Measurements from ENCODE around the gene SPTBN4.

Gene SPTBN4

DNA sequence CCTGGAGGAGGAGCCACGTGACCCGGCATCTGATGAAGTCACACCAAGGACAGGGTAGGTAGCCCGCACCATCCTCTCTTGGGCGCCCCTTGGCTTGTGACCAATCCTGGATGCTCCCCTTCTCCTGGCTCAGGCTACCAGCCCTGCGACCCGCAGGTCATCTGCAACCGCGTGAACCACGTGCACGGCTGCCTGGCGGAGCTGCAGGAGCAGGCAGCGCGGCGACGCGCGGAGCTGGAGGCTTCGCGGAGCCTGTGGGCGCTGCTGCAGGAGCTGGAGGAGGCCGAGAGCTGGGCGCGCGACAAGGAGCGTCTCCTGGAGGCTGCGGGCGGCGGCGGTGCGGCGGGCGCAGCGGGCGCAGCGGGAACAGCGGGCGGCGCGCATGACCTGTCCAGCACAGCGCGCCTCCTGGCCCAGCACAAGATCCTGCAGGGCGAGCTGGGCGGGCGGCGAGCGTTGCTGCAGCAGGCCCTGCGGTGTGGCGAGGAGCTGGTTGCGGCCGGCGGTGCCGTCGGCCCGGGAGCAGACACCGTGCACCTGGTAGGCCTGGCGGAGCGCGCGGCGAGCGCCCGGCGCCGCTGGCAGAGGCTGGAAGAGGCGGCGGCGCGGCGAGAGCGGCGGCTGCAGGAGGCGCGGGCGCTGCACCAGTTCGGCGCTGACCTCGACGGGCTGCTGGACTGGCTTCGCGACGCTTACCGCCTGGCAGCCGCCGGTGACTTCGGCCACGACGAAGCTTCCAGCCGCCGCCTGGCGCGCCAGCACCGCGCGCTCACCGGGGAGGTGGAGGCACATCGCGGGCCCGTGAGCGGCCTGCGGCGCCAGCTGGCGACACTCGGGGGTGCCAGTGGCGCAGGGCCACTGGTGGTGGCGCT lies 45.9 kb downstream of the SPTBN4 start:
- Histone ChIP-seq H4K20me1 (ENCODE audit: insufficient read depth) (no peaks in the 10 kb centered on the region), H3K4me1 (ENCODE audit: low read depth, poor library complexity, severe bottlenecking) (no peaks in the 10 kb centered on the region), H2AFZ (ENCODE audit: low read depth) (no peak overlapping the region), H3K27me3 (ENCODE audit: insufficient read depth, low read depth) (peaks cover 9% of the 10 kb centered on the region; the same call in 1 of the 2 replicates), H3K79me2 (ENCODE audit: insufficient read depth, low read depth) (no peaks in the 10 kb centered on the region), H3K36me3 (ENCODE audit: insufficient read depth) (no peaks in the 10 kb centered on the region), H3K27ac (no peak overlapping the region), H3K9ac (no peak overlapping the region), H3K4me2 (no peak overlapping the region), H3K4me3 (IDR thresholded peaks at IDR 0.05; ENCODE audit: insufficient read depth, low read depth, low read length) (no peak overlapping the region)
- TF ChIP-seq, protein P1, sequence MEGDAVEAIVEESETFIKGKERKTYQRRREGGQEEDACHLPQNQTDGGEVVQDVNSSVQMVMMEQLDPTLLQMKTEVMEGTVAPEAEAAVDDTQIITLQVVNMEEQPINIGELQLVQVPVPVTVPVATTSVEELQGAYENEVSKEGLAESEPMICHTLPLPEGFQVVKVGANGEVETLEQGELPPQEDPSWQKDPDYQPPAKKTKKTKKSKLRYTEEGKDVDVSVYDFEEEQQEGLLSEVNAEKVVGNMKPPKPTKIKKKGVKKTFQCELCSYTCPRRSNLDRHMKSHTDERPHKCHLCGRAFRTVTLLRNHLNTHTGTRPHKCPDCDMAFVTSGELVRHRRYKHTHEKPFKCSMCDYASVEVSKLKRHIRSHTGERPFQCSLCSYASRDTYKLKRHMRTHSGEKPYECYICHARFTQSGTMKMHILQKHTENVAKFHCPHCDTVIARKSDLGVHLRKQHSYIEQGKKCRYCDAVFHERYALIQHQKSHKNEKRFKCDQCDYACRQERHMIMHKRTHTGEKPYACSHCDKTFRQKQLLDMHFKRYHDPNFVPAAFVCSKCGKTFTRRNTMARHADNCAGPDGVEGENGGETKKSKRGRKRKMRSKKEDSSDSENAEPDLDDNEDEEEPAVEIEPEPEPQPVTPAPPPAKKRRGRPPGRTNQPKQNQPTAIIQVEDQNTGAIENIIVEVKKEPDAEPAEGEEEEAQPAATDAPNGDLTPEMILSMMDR (conservative IDR thresholded peaks at IDR 0.05; ENCODE audit: low read depth, low read length), result no peak

DNA sequence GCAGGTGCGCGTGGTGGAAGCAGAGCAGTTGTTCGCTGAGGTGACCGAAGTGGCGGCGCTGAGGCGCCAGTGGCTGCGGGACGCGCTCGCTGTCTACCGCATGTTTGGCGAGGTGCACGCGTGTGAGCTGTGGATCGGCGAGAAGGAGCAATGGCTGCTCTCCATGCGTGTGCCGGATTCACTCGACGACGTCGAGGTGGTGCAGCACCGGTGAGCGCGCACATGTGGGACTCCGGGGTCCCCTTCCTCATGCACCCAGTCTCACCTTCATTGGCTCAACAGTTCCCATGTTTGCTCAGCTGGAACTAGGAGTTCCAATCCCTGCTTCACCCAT lies 46.5 kb downstream of the SPTBN4 start:
- no peak overlapping the region for H3K27ac ChIP-seq
- H3K4me2 ChIP-seq, result no peak overlapping the region
- no peak overlapping the region for H3K4me3 ChIP-seq (IDR thresholded peaks at IDR 0.05; ENCODE audit: insufficient read depth, low read depth, low read length)
- no peaks in the 10 kb centered on the region for H3K4me1 ChIP-seq (ENCODE audit: low read depth, poor library complexity, severe bottlenecking)
- H3K27me3 ChIP-seq (ENCODE audit: insufficient read depth, low read depth), result peaks cover 9% of the 10 kb centered on the region; the same call in 1 of the 2 replicates
- H2AFZ ChIP-seq (ENCODE audit: low read depth), result no peak overlapping the region
- TF ChIP-seq, protein P1 (conservative IDR thresholded peaks at IDR 0.05; ENCODE audit: low read depth, low read length), result no peak
- H4K20me1 ChIP-seq (ENCODE audit: insufficient read depth), result no peaks in the 10 kb centered on the region
- H3K36me3 ChIP-seq (ENCODE audit: insufficient read depth), result no peaks in the 10 kb centered on the region
- no peak overlapping the region for H3K9ac ChIP-seq
- H3K79me2 ChIP-seq (ENCODE audit: insufficient read depth, low read depth), result no peaks in the 10 kb centered on the region

DNA sequence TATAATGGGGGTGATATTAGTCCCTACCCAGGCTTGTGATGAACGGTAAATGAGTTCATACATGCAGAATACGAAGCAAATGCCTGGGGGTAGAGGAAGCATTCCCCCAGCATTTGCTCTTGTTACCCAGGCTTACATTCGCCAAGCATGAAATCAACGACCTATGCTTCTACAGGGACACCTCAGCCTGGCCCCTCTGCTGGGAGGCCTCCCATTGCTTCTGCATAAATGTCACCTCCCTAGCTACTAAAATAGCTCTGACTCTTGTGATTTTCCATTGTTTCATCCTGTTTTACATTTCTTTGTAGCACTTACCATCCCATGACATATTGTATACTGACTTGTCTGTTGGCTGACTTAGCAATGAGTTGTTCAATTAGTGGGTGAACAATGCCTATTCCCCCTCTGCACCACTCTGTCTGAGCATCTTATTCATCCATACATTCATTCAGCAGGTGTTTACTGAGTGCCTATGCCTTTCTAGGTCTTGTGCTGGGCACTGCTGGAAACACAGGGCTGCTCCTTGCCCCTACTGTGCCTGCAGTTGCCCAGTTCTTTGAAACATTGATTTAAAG lies 47.0 kb downstream of the SPTBN4 start:
- H2AFZ ChIP-seq (ENCODE audit: low read depth), result no peak overlapping the region
- TF ChIP-seq, protein P1 (conservative IDR thresholded peaks at IDR 0.05; ENCODE audit: low read depth, low read length), result no peak
- no peak overlapping the region for H3K9ac ChIP-seq
- no peak overlapping the region for H3K27ac ChIP-seq
- H3K79me2 ChIP-seq (ENCODE audit: insufficient read depth, low read depth), result no peaks in the 10 kb centered on the region
- peaks cover 9% of the 10 kb centered on the region; the same call in 1 of the 2 replicates for H3K27me3 ChIP-seq (ENCODE audit: insufficient read depth, low read depth)
- H3K36me3 ChIP-seq (ENCODE audit: insufficient read depth), result no peaks in the 10 kb centered on the region
- no peaks in the 10 kb centered on the region for H4K20me1 ChIP-seq (ENCODE audit: insufficient read depth)
- no peaks in the 10 kb centered on the region for H3K4me1 ChIP-seq (ENCODE audit: low read depth, poor library complexity, severe bottlenecking)
- no peak overlapping the region for H3K4me3 ChIP-seq (IDR thresholded peaks at IDR 0.05; ENCODE audit: insufficient read depth, low read depth, low read length)
- H3K4me2 ChIP-seq, result no peak overlapping the region

DNA sequence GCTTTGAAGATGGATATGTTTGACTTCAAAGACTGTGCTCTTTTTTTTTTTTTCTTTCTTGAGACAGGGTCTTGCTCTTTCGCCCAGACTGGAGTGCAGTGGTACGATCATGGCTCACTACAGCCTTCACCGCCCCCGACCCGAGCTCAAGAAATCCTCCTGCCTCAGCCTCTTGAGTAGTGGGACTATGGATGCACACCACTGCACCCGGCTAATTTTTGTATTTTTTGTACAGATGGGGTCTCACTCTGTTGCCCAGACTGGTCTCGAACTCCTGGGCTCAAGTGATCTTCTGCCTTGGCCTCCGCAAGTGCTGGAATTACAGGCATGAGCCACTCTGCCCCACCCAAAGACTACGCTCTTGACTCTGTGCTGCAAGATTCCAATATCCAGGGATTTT lies 50.4 kb downstream of the SPTBN4 start:
- H2AFZ ChIP-seq (ENCODE audit: low read depth), result no peak overlapping the region
- no peak overlapping the region for H3K4me3 ChIP-seq (IDR thresholded peaks at IDR 0.05; ENCODE audit: insufficient read depth, low read depth, low read length)
- H3K27ac ChIP-seq, result no peak overlapping the region
- H3K27me3 ChIP-seq (ENCODE audit: insufficient read depth, low read depth), result no peaks in the 10 kb centered on the region; the same call in 1 of the 2 replicates
- no peak overlapping the region for H3K9ac ChIP-seq
- no peaks in the 10 kb centered on the region for H4K20me1 ChIP-seq (ENCODE audit: insufficient read depth)
- TF ChIP-seq, protein P1 (conservative IDR thresholded peaks at IDR 0.05; ENCODE audit: low read depth, low read length), result no peak
- H3K4me2 ChIP-seq, result no peak overlapping the region
- no peaks in the 10 kb centered on the region for H3K79me2 ChIP-seq (ENCODE audit: insufficient read depth, low read depth)
- no peaks in the 10 kb centered on the region for H3K36me3 ChIP-seq (ENCODE audit: insufficient read depth)
- no peaks in the 10 kb centered on the region for H3K4me1 ChIP-seq (ENCODE audit: low read depth, poor library complexity, severe bottlenecking)
